GM21447 (cell line): Measurements from ENCODE around the gene ZNF488.

Source experiments
- ATAC-seq: cut with Tn5 transposase; IDR thresholded peaks from one replicate; pipeline ENCODE4 v1.9.1; 2021; ENCODE audit not compliant: unreplicated experiment

Gene ZNF488

DNA sequence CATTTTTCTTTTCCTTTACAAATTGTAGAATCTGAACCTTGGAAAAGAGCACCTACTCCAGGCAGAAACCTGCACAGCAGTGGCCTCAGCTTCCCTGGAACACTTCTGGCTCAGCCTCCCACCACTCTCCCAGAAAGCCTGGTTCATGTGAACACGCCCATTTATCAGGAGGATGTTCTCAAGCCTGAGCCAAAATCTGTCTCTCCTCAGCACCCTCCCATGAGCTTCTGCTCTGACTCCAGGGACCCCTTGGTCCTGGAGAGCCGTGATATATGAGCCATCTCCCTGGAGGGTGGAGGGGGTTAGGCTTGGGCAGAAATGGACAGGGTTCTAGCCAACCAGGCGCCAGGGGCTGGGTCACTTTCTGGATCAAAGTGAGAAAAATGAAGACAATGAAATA is 51.7 kb downstream of the ZNF488 start:
- no peak for ATAC-seq

DNA sequence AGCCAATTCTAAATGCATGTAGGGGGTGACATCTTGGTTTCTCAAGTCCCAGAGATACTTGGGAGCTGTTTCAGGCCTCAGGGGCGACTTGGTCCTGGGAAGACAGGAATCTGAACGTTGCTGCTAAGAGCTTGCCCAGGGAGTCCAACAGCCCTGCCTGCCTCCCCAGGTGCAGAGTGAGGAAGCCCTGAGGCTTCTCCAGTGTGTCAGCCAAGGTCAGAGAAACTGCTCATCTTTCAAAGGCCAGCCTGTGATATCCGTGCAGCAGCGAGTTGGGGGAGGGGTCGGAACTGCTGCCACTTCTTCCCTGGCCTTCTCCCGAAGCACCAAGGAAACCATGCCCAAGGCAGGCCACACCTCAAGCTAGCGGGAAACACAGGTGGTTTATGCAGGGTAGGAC is 52.1 kb downstream of the ZNF488 start:
- no peak for ATAC-seq

DNA sequence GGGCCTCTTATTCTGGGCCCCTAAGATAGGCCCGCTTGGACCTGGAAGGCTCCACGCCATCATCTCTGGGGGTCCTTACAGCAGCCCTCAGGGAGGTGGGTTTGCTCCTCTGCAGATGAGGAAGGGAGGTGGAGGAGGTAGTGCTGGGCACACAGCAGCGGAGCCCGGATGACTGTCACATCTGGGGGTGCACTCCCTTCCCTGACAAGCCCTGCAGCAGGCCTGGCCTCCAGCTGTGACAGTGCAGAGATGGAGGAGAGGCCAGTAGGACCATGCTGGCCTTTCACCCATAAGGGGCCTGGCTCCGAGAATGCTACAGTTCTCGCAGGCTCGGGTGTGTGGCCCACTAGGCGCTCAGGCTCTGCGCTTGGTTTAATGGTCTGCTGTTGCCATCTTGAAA is 52.6 kb downstream of the ZNF488 start:
- no peak for ATAC-seq

DNA sequence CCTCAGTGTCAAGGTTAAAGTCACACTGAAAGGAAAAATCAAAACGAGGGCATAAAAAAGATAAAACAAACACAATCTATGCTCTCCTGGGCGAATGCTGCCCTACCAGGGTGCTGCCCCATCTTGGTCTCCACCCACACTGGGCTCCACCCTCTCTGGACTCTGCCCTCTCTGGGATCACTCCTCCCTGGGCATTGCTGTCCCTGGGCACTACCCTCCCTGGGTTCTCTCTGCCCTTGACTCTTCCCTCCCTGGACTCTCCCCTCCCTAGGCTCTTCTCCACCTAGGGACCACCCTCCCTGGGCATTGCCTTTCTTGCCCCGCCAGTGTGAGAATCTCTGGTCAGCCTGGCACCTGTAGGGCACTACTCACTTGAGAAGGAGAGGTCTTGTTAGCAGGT is 53.3 kb downstream of the ZNF488 start:
- ATAC-seq = no peak

DNA sequence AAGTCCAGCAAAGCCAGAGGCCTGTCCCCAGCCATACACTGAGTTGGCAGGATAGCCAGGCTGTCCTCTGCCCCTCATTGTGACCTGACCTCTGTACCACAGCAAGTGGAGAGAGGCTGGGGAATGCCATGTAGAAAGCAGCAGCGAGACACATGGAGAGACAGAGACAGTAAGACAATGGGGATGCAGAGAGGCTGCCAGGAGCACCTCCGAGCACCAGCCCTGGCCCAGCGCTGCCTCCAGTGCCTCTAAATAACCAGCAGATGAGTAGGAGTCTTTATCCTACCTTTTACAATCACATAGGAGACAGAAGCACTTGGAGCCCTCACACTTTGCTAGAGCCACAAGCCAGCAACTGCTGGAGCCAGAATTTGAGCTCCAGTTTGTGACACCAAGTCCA is 53.7 kb downstream of the ZNF488 start:
- no peak for ATAC-seq

DNA sequence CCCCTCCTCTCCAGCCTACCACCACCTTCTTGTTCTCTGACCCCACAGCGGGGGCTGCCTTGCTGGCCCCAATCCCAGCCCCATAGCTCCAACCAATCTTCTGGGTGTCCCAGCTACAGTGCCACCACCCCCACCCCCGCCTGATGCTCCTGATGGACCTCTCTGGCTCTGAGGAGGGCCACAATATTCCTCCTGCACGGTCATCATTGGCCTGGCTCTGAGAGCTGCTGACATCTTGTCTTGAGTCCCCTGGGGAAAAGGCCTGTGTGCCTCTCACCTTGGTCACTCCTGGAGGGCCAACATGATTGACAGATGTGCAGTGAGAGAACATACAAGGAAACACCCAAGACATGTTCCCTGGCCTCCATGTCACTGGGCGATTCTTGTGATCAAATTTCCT is 54.2 kb downstream of the ZNF488 start:
- no peak for ATAC-seq

DNA sequence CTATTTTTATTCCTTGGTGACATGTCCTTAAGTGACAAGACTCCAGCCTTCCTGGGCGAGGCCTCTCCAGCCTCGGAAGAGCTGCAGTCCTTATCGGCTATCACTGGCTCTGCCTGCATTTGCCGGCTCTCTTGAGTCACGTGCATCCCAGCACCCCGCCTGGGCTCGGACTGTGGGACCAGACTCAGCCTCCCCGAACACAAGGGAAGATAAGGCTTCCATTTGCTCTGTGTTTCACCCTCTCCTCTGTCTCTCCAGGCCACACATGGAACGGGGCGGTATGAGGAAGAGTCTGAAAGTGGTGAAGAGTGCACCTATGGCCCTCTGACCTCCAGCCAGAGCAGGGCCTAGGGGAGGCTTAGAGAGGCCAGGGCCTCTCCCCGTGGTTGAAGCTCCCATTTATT is 57.2 kb downstream of the ZNF488 start:
- ATAC-seq = no peak

DNA sequence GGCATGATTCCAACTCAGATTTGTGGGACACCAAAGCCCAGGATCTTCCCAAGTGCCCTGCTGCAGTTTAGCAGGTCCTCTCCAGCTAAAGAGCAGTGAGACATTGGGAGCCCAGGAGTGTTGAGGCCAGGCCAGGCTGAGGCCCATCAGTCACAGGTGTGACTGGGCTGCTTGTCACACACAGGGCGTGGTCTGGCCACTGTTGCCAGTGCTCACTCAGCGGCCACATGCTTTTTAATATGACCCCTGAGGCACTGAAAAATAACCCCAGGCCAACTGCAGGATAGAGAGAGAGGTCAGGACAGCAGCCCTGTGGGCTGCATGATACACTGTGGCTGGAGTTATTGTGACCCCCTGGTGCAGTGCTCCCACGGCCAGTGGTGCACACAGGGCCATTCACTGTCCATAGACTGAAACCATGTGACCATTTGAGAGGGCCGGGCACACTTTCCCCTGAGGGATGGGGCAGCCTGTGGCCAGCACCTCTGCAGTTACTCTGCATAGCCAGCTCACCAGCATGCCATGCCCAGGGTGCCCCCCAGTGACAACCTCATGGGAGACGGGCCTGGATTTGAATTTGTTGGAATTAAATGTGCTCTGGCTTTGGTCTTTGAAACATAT is 57.7 kb downstream of the ZNF488 start:
- no peak for ATAC-seq

DNA sequence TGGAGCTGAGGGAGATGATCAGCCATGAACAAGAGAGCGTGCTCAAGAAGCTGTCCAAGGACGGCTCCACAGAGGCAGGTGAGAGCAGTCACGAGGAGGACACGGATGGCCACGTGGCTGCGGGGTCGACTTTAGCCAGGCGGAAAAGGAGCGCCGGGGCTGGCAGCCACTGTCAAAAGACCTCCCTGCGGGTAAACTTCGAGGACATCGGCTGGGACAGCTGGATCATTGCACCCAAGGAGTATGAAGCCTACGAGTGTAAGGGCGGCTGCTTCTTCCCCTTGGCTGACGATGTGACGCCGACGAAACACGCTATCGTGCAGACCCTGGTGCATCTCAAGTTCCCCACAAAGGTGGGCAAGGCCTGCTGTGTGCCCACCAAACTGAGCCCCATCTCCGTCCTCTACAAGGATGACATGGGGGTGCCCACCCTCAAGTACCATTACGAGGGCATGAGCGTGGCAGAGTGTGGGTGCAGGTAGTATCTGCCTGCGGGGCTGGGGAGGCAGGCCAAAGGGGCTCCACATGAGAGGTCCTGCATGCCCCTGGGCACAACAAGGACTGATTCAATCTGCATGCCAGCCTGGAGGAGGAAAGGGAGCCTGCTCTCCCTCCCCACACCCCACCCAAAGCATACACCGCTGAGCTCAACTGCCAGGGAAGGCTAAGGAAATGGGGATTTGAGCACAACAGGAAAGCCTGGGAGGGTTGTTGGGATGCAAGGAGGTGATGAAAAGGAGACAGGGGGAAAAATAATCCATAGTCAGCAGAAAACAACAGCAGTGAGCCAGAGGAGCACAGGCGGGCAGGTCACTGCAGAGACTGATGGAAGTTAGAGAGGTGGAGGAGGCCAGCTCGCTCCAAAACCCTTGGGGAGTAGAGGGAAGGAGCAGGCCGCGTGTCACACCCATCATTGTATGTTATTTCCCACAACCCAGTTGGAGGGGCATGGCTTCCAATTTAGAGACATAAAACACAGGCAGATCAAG is 58.5 kb downstream of the ZNF488 start:
- ATAC-seq = no peak

DNA sequence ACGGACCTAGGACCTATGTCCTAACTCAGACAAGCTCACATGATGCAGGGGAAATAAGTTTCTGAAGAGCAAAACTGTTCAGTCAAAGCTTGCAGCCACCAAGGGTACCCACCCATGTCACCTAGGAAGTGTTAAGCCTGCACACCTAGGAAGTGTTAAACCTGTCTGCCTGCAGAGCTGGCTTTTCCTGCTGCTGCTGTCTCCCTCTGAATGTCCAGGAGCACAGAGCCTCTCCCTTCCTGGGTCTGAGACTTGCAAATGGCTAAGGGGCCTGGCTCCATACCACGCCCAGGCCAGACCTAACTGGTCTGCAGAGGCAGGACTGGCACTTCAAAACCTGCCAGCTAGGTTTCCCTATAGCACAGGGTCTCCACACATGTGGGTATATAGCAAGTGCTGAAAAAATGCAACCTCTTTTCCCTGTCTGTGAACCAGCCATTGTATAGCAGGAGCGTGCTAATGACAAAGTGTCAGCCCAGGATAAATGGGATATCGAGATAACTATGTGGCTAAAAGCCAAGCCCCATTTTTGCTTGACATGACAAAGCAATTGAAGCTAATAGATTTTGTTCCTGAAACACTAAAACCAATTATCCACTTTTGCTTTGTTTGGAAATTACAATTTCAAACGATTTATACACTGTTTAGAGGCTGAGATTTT is 60.3 kb downstream of the ZNF488 start:
- ATAC-seq = no peak

DNA sequence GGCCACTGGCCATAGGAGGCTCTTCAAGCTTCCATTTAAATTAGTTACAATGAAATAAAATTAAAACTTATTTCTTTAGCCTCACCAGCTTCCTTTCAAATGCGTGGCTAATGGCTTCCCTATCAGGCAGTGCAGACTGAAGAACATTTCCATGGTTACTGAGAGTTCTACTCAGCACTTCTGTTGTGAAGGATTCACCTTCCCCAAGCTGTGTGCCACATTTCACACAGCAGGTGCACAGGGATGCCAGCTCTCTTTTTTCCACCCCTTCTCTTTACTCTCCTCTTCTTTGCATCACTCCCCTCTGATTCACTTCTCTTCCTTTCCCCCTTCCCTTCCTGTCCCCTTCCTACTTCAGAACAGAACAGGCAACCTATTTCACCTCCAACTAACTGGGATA is 61.0 kb downstream of the ZNF488 start:
- ATAC-seq = no peak

DNA sequence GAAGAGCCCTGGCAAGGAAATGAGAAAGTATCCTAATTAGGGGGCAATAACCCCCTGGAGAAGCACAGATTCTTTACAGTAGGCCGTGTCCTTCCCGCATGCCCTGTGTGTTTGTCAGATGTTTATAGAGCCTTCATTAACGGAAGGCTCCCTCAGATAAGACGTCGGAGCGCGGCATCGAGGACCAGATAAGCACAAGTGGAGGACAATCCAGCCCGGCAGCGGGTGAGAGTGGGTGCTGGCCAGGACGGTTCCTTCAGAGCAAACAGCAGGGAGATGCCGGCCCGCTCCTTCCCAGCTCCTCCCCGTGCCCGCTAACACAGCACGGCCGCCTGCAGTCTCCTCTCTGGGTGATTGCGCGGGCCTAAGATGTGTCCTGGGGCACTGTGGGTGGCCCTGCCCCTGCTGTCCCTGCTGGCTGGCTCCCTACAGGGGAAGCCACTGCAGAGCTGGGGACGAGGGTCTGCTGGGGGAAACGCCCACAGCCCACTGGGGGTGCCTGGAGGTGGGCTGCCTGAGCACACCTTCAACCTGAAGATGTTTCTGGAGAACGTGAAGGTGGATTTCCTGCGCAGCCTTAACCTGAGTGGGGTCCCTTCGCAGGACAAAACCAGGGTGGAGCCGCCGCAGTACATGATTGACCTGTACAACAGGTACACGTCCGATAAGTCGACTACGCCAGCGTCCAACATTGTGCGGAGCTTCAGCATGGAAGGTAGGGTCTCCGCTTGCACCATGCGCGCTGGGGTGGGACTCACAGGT is 61.6 kb downstream of the ZNF488 start, which contains the start of gene GDF2:
Gene GDF2 (plus strand): TSS at position 155 of the 762 bp plus-strand sequence. CDS start 215 bp downstream, at position 370.
- ATAC-seq = no peak

DNA sequence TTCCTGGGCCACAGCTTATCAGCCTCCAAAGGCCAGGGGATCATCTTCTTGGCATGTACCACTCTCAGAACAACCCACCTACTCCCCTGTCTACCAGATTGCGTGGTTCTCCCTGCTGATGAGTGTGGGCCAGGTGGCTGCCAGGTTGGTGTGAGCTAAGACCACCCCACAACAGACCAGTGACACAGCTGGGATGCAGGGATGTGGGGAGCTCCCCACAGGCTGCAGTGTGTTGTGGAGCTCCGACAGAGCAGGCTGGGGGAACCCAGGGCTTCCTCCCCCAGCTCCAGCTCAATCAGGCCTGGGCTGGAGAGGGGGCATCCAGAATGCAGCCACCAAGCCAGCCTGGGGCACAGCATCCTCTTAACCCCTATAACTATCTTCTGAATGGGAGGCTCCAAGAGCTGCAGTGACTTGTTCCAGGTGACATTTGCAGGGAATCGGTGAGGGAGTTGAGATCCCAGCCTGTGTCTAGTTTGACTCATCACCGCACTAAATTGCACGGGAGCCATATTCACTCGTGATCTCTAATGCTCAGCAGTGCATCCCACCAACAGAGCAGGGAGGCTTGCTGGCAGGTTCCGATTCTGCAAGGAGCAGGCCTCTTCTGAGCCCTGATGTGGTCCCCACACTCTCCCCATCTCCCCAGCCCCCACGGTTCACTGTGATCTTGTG is 62.4 kb downstream of the ZNF488 start:
- ATAC-seq = no peak

DNA sequence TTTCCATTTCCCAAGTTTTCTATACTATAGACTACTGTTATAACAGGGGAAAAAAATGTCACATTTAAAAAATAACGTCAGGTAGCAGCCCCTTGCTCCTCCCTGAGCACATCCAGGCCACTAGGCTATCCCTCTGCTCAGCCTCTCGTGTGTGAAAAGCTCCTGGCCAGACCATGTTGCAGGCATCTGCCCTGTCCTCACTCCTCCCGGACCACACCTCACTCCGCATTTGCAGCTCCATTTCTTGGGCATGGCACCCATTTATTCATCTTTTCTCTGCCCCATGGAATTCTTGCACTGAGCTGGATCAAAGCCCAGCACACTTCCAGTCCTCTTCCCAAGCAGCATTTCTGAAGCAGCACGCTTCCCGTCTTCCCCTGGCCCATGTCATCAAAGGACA is 63.3 kb downstream of the ZNF488 start:
- ATAC-seq = no peak

DNA sequence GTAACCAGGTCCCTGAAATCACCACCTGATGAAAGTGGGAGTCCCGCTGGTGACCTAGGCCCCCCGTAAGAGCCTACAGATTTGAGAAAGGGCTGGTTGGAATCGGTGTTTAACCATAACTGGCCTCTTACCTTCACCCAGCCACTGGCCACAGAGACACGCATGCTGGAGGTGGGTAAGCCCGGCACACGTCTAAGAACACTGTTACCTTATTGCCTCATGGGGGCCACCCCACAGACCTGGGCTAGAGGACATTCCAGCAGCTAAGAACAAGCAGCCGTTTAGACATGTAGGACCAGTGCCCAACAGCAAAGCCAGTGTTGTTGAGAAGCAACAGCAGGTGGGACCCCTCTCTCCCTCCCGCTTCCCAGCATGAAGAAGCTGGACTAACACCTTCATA is 64.3 kb downstream of the ZNF488 start:
- ATAC-seq = no peak

DNA sequence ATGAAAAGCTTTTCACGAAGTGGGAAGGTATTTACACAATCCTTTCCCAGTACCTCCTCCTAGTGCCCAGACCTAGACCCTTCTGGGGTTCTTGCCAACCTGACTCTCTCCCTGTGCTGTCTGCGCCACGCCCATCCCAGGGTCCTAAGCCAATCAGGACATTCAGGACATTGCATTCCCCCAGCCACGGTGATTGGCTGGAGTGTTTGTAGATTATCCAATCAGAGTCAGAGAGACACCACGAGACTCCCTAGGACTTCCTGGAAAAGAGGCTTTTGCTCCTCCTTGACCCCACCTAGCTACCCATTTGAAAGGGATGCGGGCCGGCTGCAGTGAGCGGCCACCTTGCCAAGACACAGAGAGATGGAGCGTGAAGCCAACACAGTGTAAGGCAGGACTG is 65.4 kb downstream of the ZNF488 start:
- no peak for ATAC-seq

DNA sequence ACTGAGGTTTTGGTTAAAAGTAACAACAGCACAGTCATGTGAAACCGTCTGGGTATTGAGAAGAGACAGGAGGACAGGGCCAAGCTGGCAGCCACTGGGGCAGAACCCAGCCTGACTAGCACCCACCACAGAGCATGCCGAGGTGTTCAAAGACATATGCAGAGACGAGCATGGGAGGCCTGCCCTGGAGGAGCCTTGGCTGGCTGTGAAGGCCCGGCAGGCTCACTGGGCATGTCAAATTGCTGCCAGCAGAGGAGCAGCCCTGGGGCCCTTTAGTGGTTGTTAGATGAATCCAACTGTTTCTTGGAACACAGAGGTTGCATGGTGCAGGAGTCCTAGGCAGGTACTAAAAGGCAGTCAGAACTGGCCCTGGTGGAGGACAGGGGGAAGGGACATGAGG is 66.8 kb downstream of the ZNF488 start:
- ATAC-seq = no peak

DNA sequence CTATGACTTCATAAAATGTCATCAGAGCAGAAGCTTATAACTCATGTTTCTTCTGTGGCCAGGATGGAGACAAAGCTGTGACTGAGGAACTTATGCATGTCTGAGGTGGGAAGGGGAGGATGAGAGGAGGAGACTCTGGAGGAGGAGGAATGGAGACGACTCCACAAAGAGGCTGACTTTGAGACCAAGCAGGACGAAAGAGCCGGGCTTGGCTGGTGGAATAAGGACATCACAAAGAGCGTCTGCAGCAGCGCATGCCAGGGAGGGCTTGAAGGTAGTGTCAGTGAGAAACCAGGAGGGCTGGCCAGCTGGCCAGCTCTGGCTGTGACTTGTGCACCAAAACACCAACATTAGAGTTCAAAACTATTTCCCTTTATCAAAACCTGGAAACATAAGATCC is 68.0 kb downstream of the ZNF488 start:
- ATAC-seq = no peak
